GM12874 (cell line): ENCODE measurements around the gene PACC1.

Experiments used
- CTCF ChIP-seq: IDR thresholded peaks from 2 replicates; pipeline ENCODE4 v1.5.1; 2011; ENCODE audit warnings: low read depth, mild to moderate bottlenecking, control low read depth, low read length, moderate library complexity; ENCODE audit not compliant: insufficient read depth

Gene PACC1

GRCh38 chr1:212455803-212456528 lies 41.3 kb upstream of the PACC1 start:
- TF ChIP-seq CTCF = peak; percentile 93

GRCh38 chr1:212455401-212455800 lies 40.7 kb upstream of the PACC1 start:
- no peak for TF ChIP-seq CTCF

DNA sequence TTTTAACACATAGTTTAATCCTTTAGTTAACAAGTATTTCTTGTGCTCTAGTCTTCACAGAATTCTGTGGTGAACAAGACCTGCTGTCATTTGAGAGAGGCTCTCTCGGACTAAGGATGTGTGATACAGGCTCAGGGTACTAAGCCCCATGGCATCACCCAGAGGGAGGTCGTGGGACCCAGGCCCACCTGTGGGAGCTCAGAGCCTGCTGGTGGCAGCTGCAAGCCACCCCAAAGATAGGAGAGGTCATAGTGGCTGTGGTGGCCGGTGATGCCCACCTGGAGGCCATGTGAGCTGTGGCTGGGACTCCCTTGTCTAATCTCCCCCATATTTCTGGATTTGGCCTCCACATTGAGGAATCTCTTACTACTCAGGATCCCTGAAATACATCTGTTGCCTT lies 40.1 kb upstream of the PACC1 start:
- no peak for TF ChIP-seq CTCF

DNA sequence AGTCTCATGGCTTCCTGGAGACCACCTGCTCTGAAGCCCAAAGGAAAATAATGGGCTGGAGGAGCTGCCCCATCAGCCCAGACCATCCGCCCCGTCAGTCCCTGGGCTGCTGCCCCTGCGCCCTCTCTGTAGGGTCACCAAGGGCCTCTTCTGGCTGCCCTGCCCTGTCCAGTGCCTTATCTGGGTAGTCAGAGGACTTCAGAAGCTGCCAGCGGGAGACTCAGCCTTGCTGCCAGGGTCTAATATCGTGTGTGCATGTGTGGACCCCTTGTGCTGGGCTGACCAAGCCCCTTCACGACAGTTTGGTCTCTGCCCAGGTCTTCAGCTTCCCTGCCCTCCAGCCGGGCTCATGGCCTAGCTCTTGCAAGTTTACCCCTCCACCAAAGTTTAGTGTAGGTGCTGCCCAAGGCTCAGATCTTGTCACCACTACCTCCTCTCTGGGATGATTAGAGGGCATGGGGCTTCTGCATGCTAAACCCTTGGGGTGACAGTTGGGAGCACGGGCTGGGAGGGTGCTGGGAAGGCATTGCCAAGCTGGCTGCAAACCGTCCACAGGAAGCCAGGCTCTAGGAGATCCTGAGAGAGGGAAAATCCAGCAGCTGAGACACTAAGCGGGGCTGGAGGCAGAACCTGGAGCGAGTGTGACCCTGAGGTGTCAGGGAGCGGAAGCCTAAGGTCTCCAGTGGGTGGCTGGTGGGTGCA lies 38.6 kb upstream of the PACC1 start:
- TF ChIP-seq CTCF = no peak

DNA sequence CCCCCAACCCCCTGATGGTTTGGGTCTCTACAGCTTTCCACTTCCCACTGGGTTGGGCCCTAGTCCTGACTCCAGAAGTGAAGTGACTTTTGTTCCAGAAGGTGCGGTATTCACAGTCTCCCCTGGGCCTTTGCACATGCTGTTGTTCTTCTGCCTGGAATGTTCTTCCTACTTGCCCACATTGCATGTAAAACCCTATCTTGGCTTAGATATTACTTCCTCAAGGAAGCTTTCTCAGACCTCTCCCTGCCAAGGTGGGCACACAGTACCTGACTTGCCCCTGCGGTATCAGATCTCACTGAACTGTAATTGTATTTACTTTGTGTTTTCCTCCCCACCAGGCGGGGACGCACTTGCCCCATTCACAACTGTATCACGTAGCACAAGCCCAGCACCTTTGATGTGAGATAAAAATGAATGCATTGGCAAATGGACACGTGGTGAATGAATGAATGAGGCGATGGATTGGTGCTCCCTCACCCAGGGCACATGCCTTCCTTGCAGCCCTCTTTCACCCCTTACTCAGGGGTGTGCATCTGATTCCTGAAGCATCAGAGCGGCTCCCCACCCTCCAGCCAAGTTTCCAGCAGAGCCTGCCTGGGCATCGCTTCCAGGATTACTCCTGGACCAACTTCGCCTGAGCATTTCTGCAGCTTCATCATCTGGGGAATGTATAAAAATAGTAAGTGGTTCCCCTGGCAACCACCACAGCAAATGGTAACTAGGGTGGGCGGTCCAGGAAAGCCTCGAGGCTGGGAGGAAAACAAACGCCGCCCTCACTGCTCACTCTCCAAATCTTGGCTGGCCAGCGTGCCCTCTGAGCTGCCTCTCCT lies 37.9 kb upstream of the PACC1 start:
- no peak for TF ChIP-seq CTCF

DNA sequence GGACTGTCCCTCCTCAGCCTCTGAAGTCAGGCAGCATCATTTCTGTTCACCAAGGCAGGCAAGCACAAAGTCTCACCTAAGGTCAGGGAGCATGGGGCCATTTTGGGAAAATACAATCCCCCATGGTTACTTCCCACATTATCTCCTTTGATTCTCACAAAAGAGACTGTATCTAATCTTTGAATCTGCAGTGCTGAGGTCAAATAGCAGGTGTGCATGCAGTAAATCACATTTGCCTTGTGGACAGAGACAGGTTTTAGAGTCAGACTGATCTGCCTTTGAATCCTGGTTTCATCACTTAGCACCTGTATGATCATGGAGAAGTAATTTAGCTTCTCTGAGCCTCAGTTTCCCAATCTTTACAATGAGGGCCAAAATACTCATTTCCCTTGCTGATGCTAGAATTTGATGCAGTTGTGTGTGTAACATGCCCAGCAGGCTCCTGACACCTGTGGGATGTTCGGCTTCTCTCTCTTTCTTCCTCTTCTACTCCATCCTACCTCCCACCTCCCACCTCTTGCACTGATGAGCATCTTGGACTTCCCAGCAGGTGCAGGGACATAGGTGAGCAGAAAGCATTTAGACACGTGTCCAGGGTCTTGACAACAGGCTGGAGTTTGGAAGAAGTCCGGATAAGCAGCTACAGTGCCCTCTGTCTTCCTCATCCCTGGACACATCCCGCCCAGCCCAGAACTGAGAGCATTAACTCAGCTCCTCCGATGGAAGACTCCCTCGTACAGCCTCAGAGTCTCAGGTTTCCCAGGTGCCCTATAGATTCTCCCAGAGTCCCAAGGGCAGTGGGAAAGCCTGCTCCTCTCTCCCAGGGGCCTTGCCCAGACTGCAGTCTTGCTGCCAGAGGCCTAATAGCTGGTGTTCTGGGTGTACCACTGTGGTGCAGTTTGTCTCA lies 37.0 kb upstream of the PACC1 start:
- no peak for TF ChIP-seq CTCF
